SK-N-SH (cell line): ENCODE measurements around the gene ZNF132.

ENCODE experiments used
- CTCF ChIP-seq: fragments of 200-600 bp; sonication (generic); IDR thresholded peaks from 2 replicates; pipeline ENCODE4 v1.6.1; 2017; ENCODE audit warnings: antibody characterized with exemption, mild to moderate bottlenecking, moderate library complexity
- EZH2phosphoT487 ChIP-seq: fragments of 200-600 bp; sonication (generic); IDR thresholded peaks from 2 replicates; pipeline ENCODE4 v1.6.1; 2017; ENCODE audit warnings: low read depth, mixed run types, mild to moderate bottlenecking, antibody characterized with exemption, moderate library complexity, borderline replicate concordance
- FOSL2 ChIP-seq: IDR thresholded peaks from 2 replicates; pipeline ENCODE4 v1.4.0; 2012; ENCODE audit warnings: low read depth, mild to moderate bottlenecking, moderate library complexity, borderline replicate concordance
- GABPA ChIP-seq: IDR thresholded peaks from 2 replicates; pipeline ENCODE4 v1.4.0; 2012; ENCODE audit warnings: low read depth, mild to moderate bottlenecking
- JUND ChIP-seq: IDR thresholded peaks from 2 replicates; pipeline ENCODE4 v1.4.0; 2012
- MAX ChIP-seq: IDR thresholded peaks from 2 replicates; pipeline ENCODE4 v1.4.0; 2012; ENCODE audit warnings: low read depth
- NFIC ChIP-seq: IDR thresholded peaks from 2 replicates; pipeline ENCODE4 v1.4.0; 2012; ENCODE audit warnings: borderline replicate concordance
- POLR2AphosphoS5 ChIP-seq: IDR thresholded peaks from 2 replicates; pipeline ENCODE4 v1.6.1; 2012; ENCODE audit warnings: low read depth, low read length
- REST ChIP-seq: IDR thresholded peaks from 2 replicates; pipeline ENCODE4 v1.6.1; 2012; ENCODE audit warnings: mild to moderate bottlenecking, low read depth, low read length, moderate library complexity
- SIN3A ChIP-seq: IDR thresholded peaks from 2 replicates; pipeline ENCODE4 v1.6.1; 2012; ENCODE audit warnings: low read depth, mild to moderate bottlenecking, low read length, moderate library complexity, borderline replicate concordance
- TAF1 ChIP-seq: IDR thresholded peaks from 2 replicates; pipeline ENCODE4 v1.6.1; 2012; ENCODE audit warnings: low read depth, mild to moderate bottlenecking, low read length, moderate library complexity, borderline replicate concordance

- peak; percentile 92 for TF ChIP-seq GABPA
- no peak for TF ChIP-seq TAF1
- no peak for TF ChIP-seq NFIC
- no peak for TF ChIP-seq CTCF
- no peak for TF ChIP-seq FOSL2
- peak; percentile 50; the same call in 1 of the 2 replicates for TF ChIP-seq MAX
- TF ChIP-seq REST = no peak
- peak; percentile 56; the same call in 1 of the 2 replicates for TF ChIP-seq POLR2AphosphoS5
- TF ChIP-seq JUND = no peak
- no peak for TF ChIP-seq EZH2phosphoT487
- peak; percentile 7; the same call in 1 of the 2 replicates for TF ChIP-seq SIN3A
These were observed 11.6 kb upstream of the ZNF132 start, which contains the start of gene ZNF324B for GRCh38 chr19:58451358-58452101.
